B cell (primary cell): Measurements from ENCODE around the gene TAT. TPM values are rescaled to one million over a fixed set of nuclear protein-coding genes. Genes with fewer than 3 reads are reported as not detected.

Source experiments
- ATAC-seq: fragments of 200-7000 bp; cut with Tn5 transposase; one replicate; pipeline ENCODE4 v1.10.0; 2021; ENCODE audit warnings: low read depth, mild to moderate bottlenecking, moderate number of reproducible peaks, moderate library complexity
- CTCF ChIA-PET: fragments of 350-600 bp; sonication (Branson Sonifier 250); formaldehyde crosslinking; loops from one replicate; lab custom pipeline; 2021; ENCODE audit warnings: antibody characterized with exemption, inconsistent platforms; lab: Charles Lee
- POLR2A ChIA-PET: fragments of 350-600 bp; sonication (Branson Sonifier 250); formaldehyde crosslinking; loops from one replicate; lab custom pipeline; 2021; ENCODE audit warnings: antibody characterized with exemption; lab: Charles Lee
- DNase-seq: peaks from one replicate; pipeline ENCODE4 v3.0.0; 2013
- H2AFZ ChIP-seq: 2 replicates; pipeline ENCODE4 v1.6.1; 2012; ENCODE audit warnings: mild to moderate bottlenecking, low read depth, low read length; ENCODE audit not compliant: insufficient read depth, poor library complexity, severe bottlenecking
- H3K27ac ChIP-seq, 2 donors: 1 replicate in 1 of 2; 2 replicates in 1 of 2; pipeline ENCODE4 v1.5.1; 2012 to 2013; ENCODE audit warnings: low read length in 2 of 2, mild to moderate bottlenecking in 2 of 2, moderate library complexity in 1 of 2
- H3K27me3 ChIP-seq, 4 experiments: fragments of 200-600 bp in 1 of 4; sonication (generic) in 1 of 4; replicated peaks in 1 of 4; 1 replicate in 2 of 4; 2 replicates in 2 of 4; pipeline versions ENCODE4 v1.6.1 to v1.7.0; 2013 to 2016; ENCODE audit warnings: low read length in 3 of 4, mild to moderate bottlenecking in 2 of 4, mixed read lengths in 1 of 4, moderate library complexity in 1 of 4; ENCODE audit not compliant: insufficient read depth in 4 of 4, control insufficient read depth in 3 of 4; ENCODE audit errors: control extremely low read depth in 1 of 4
- H3K36me3 ChIP-seq, 2 experiments: replicated peaks in 1 of 2; 1 replicate in 1 of 2; 2 replicates in 1 of 2; pipeline versions ENCODE4 v1.6.1 to v1.7.1; 2013; ENCODE audit warnings: low read length in 1 of 2; ENCODE audit not compliant: insufficient read depth in 2 of 2, control insufficient read depth in 1 of 2; ENCODE audit errors: control extremely low read depth in 1 of 2, extremely low read depth in 1 of 2
- H3K4me1 ChIP-seq, 2 donors: fragments of 200-600 bp in 1 of 2; sonication (generic) in 1 of 2; 1 replicate in 1 of 2; 2 replicates in 1 of 2; pipeline versions ENCODE4 v1.5.1 to v1.6.1; 2013 to 2017; ENCODE audit warnings: low read length in 2 of 2; ENCODE audit not compliant: control insufficient read depth in 2 of 2, insufficient read depth in 2 of 2
- H3K4me2 ChIP-seq: replicated peaks from 2 replicates; pipeline ENCODE3; 2012; ENCODE audit warnings: mild to moderate bottlenecking, low read depth, low read length; ENCODE audit not compliant: poor library complexity, severe bottlenecking
- H3K4me3 ChIP-seq, 5 experiments: fragments of 200-600 bp in 1 of 5; sonication (generic) in 1 of 5; 1 replicate in 3 of 5; 2 replicates in 2 of 5; pipeline versions ENCODE4 v1.5.1 to v1.7.0; 2011 to 2016; ENCODE audit warnings: low read length in 4 of 5, mild to moderate bottlenecking in 4 of 5, low read depth in 2 of 5, control low read depth in 1 of 5, moderate library complexity in 1 of 5; ENCODE audit not compliant: insufficient read depth in 1 of 5; ENCODE audit errors: control extremely low read depth in 1 of 5, extremely low read depth in 1 of 5
- H3K79me2 ChIP-seq: fragments of 200-600 bp; sonication (generic); one replicate; pipeline ENCODE4 v1.6.0; 2016; ENCODE audit warnings: low read length; ENCODE audit not compliant: control insufficient read depth, insufficient read depth
- H3K9ac ChIP-seq: fragments of 200-600 bp; sonication (generic); 2 replicates; pipeline ENCODE4 v1.6.1; 2017; ENCODE audit warnings: mild to moderate bottlenecking, low read length, moderate library complexity
- H3K9me3 ChIP-seq, 3 donors: one replicate each; pipeline versions ENCODE4 v1.6.1 to v1.7.1; 2013; ENCODE audit warnings: low read length in 2 of 3; ENCODE audit not compliant: control insufficient read depth in 2 of 3, insufficient read depth in 1 of 3; ENCODE audit errors: control extremely low read depth in 1 of 3
- H4K20me1 ChIP-seq: 2 replicates; pipeline ENCODE4 v1.6.0; 2012; ENCODE audit warnings: mild to moderate bottlenecking, low read length; ENCODE audit not compliant: insufficient read depth, control insufficient read depth, poor library complexity, severe bottlenecking
- H3K27ac Mint-ChIP-seq: one replicate; pipeline ENCODE4 v1.8.0; 2021; ENCODE audit warnings: mixed read lengths
- H3K27me3 Mint-ChIP-seq: one replicate; pipeline ENCODE4 v1.8.0; 2021; ENCODE audit warnings: mixed read lengths
- H3K4me1 Mint-ChIP-seq: one replicate; pipeline ENCODE4 v1.8.0; 2021; ENCODE audit warnings: mixed read lengths
- H3K4me3 Mint-ChIP-seq: one replicate; pipeline ENCODE4 v1.8.0; 2021; ENCODE audit warnings: mixed read lengths
- H3K9me3 Mint-ChIP-seq: one replicate; pipeline ENCODE4 v1.8.0; 2022; ENCODE audit warnings: mixed read lengths; ENCODE audit not compliant: insufficient read depth
- CTCF ChIP-seq: fragments of 200-600 bp; IDR thresholded peaks from one replicate; pipeline ENCODE4 v1.8.0; 2022; ENCODE audit warnings: antibody characterized with exemption, mild to moderate bottlenecking
- EZH2 ChIP-seq: IDR thresholded peaks from 2 replicates; pipeline ENCODE4 v1.6.1; 2012; ENCODE audit warnings: borderline replicate concordance, low read depth, mild to moderate bottlenecking, moderate library complexity, low read length; ENCODE audit not compliant: insufficient read depth, poor library complexity, severe bottlenecking
- WGBS: methylation state at CpG from one replicate; pipeline ENCODE4 v1.1.5; 2013; ENCODE audit warnings: missing lambda C conversion rate; ENCODE audit not compliant: insufficient coverage; 5-methylcytosine and 5-hydroxymethylcytosine counted together
- intact Hi-C: fragments of 100-400 bp; cut with micrococcal nuclease; formaldehyde crosslinking; loops from one replicate; pipeline ENCODE4 v1.10.0; 2022
- polyA plus RNA-seq: library from polyadenylated mRNA; depleted of rRNA; stranded (reverse); fragments of >200 nt; gene quantifications from 2 replicates; pipeline ENCODE4 v1.2.3, GENCODE V29; 2012
- total RNA-seq, 2 donors: library from RNA; stranded (reverse); fragments of 120-200 nt in 1 of 2; gene quantifications; 1 replicate in 1 of 2; 2 replicates in 1 of 2; pipeline versions ENCODE4 v1.2.3 to v1.2.4, GENCODE V29; 2013 to 2022

The TAT gene
- total and polyA plus RNA-seq, 2 donors (not counting 1 experiment from before 2014, with no cell fraction given): not detected

- Histone ChIP-seq H3K4me3 (peak overlapping the region in 4 of 5 experiments; percentile 48 to 73 (median 59)), H3K27ac (peak overlapping the region; percentile 99), H3K9ac (peak overlapping the region; percentile 72), H3K27me3 (no peaks in the 10 kb centered on the region), H3K9me3 (peaks cover 4 to 15% (median 6%) of the 10 kb centered on the region in 3 donors), H3K79me2 (no peaks in the 10 kb centered on the region), H2AFZ (peak overlapping the region; percentile 60), H3K36me3 (no peaks in the 10 kb centered on the region), H3K4me1 (peaks cover 33 to 34% of the 10 kb centered on the region in 2 donors), H3K4me2 (peak overlapping the region; percentile 77), H4K20me1 (no peaks in the 10 kb centered on the region)
- CTCF ChIA-PET: interaction anchor here (0.5 to 7.6 kb wide), 27 partner anchors 9 to 1146 kb away, joined by 3 to 243 read pairs (median 7); partner anchors contain the start of genes PHLPP2, TAT and ZNF23
- POLR2A ChIA-PET: interaction anchor here (0.7 to 1.8 kb wide), 9 partner anchors 10 to 161 kb away, joined by 3 to 42 read pairs (median 4); partner anchors contain the start of gene ZNF23
- ATAC-seq: peak; percentile 81
- intact Hi-C loops: loop anchor here (1.0 to 10.0 kb wide), 5 partner anchors 162 to 1100 kb away; partner anchors contain the start of genes CMTR2, IST1 and VAC14
- Mint-ChIP-seq H3K4me1 (peaks cover 34% of the 10 kb centered on the region), H3K9me3 (no peaks in the 10 kb centered on the region), H3K4me3 (peak overlapping the region; percentile 83), H3K27me3 (no peaks in the 10 kb centered on the region), H3K27ac (peak overlapping the region; percentile 94)
- TF ChIP-seq EZH2 (no peak), CTCF (no peak)
- WGBS: 6% methylated on average over 14 of the region's 19 CpGs
- no peak for DNase-seq
Measured at GRCh38 chr16:71564335-71564967, 12.4 kb downstream of the TAT start.

DNA sequence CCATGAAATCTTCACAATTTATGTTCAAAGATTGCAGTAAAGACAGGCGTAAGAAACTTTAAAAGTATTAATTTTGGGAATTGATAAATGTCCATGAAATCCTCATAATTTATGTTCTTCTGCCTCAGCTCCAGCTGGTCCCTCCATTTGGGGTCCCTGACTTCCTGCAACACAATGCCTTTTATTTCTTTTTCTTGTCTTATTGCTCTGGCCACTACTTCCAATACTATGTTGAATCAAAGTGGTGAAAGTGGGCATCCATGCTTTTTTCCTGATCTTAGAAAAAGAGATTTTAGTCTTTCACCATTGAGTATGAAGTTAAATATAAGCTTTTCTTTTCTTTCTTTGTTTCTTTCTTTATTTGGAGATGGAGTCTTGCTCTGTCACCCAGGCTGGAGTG lies 14.3 kb downstream of the TAT start:
- ATAC-seq (no peak), DNase-seq (no peak)
- H3K9ac ChIP-seq: no peak overlapping the region
- H3K4me3 ChIP-seq: no peak overlapping the region
- H3K9me3 ChIP-seq: peaks cover 4 to 15% (median 6%) of the 10 kb centered on the region in 3 donors
- H3K4me1 Mint-ChIP-seq: peaks cover 32% of the 10 kb centered on the region
- intact Hi-C loops: loop anchor here (5.0 to 10.0 kb wide), 3 partner anchors 335 to 1102 kb away; partner anchors contain the start of genes IST1 and VAC14
- no peak overlapping the region for H3K4me3 Mint-ChIP-seq
- H3K36me3 ChIP-seq: no peaks in the 10 kb centered on the region
- CTCF ChIA-PET: interaction anchor here (0.6 to 2.9 kb wide), 5 partner anchors 13 to 140 kb away, joined by 3 to 16 read pairs (median 4); no protein-coding TSS in a partner anchor
- peaks cover 33 to 34% of the 10 kb centered on the region in 2 donors for H3K4me1 ChIP-seq
- H4K20me1 ChIP-seq: no peaks in the 10 kb centered on the region
- TF ChIP-seq EZH2: no peak
- TF ChIP-seq CTCF: no peak
- no peak overlapping the region for H3K4me2 ChIP-seq
- no peak overlapping the region for H3K27ac ChIP-seq
- H3K9me3 Mint-ChIP-seq: peaks cover 3% of the 10 kb centered on the region
- H3K79me2 ChIP-seq: no peaks in the 10 kb centered on the region
- H3K27me3 Mint-ChIP-seq: no peaks in the 10 kb centered on the region
- no peak overlapping the region for H2AFZ ChIP-seq
- H3K27me3 ChIP-seq: no peaks in the 10 kb centered on the region
- peak overlapping the region; percentile 51 for H3K27ac Mint-ChIP-seq
- WGBS: no CpG with 5 or more reads among the region's 1 CpG
- POLR2A ChIA-PET: no interaction called here
